Keratinocyte (primary cell): ENCODE measurements around the gene ABCA4. TPM values are rescaled to one million over a fixed set of nuclear protein-coding genes. Genes with fewer than 3 reads are reported as not detected.

Experiments
- DNase-seq: peaks from one replicate; pipeline ENCODE4 v3.0.0-alpha.2; 2011; ENCODE audit warnings: low read depth, missing footprints, low spot score
- FAIRE-seq: peaks from 2 replicates; lab custom pipeline; 2011; peaks lifted over from hg19 to GRCh38; lab: Jason Lieb, UNC
- H2AFZ ChIP-seq: 2 replicates; pipeline ENCODE4 v1.6.0; 2012; ENCODE audit warnings: low read length, control low read depth, inconsistent platforms; ENCODE audit not compliant: control insufficient read depth
- H3K27ac ChIP-seq: 2 replicates; pipeline ENCODE4 v1.5.1; 2011; ENCODE audit warnings: low read length; ENCODE audit not compliant: control insufficient read depth, insufficient read depth
- H3K27me3 ChIP-seq: 3 replicates; pipeline ENCODE4 v1.6.0; 2011; ENCODE audit warnings: low read length; ENCODE audit not compliant: control insufficient read depth, insufficient read depth; ENCODE audit errors: extremely low read depth
- H3K36me3 ChIP-seq, 2 experiments: 2 replicates in 1 of 2; 3 replicates in 1 of 2; pipeline ENCODE4 v1.5.1; 2011; ENCODE audit warnings: low read length in 2 of 2, mild to moderate bottlenecking in 1 of 2; ENCODE audit not compliant: control insufficient read depth in 2 of 2, insufficient read depth in 2 of 2; ENCODE audit errors: extremely low read depth in 1 of 2
- H3K4me1 ChIP-seq: 3 replicates; pipeline ENCODE4 v1.5.1; 2011; ENCODE audit warnings: low read length; ENCODE audit not compliant: control insufficient read depth, insufficient read depth; ENCODE audit errors: extremely low read depth
- H3K4me2 ChIP-seq: 3 replicates; pipeline ENCODE4 v1.6.0; 2011; ENCODE audit warnings: low read depth, low read length; ENCODE audit not compliant: control insufficient read depth, insufficient read depth; ENCODE audit errors: extremely low read depth
- H3K4me3 ChIP-seq, 3 experiments: fragments of 200-600 bp in 1 of 3; sonication (generic) in 1 of 3; 2 replicates in 2 of 3; 3 replicates in 1 of 3; pipeline ENCODE4 v1.5.1; 2011 to 2016; ENCODE audit warnings: low read length in 3 of 3, mild to moderate bottlenecking in 3 of 3, control low read depth in 2 of 3, inconsistent platforms in 1 of 3, low read depth in 1 of 3, mixed read lengths in 1 of 3, mixed run types in 1 of 3, moderate library complexity in 1 of 3; ENCODE audit not compliant: control insufficient read depth in 2 of 3, insufficient read depth in 2 of 3; ENCODE audit errors: extremely low read depth in 1 of 3
- H3K79me2 ChIP-seq: 2 replicates; pipeline ENCODE4 v1.6.0; 2012; ENCODE audit warnings: low read length; ENCODE audit not compliant: control insufficient read depth, insufficient read depth
- H3K9ac ChIP-seq: 3 replicates; pipeline ENCODE4 v1.6.0; 2011; ENCODE audit warnings: low read length; ENCODE audit not compliant: control insufficient read depth, insufficient read depth; ENCODE audit errors: extremely low read depth
- H3K9me1 ChIP-seq: 3 replicates; pipeline ENCODE4 v1.6.0; 2011; ENCODE audit warnings: low read length; ENCODE audit not compliant: control insufficient read depth, insufficient read depth; ENCODE audit errors: extremely low read depth
- H3K9me3 ChIP-seq: 2 replicates; pipeline ENCODE4 v1.5.1; 2012; ENCODE audit warnings: low read depth, low read length; ENCODE audit not compliant: control insufficient read depth
- H4K20me1 ChIP-seq: 3 replicates; pipeline ENCODE4 v1.6.0; 2011; ENCODE audit warnings: low read length; ENCODE audit not compliant: control insufficient read depth, insufficient read depth; ENCODE audit errors: extremely low read depth
- CTCF ChIP-seq, 3 experiments: IDR thresholded peaks in 1 of 3; conservative IDR thresholded peaks in 1 of 3; optimal IDR thresholded peaks in 1 of 3; 2 replicates in 2 of 3; 3 replicates in 1 of 3; pipeline versions ENCODE3 to v1.5.1; 2011; ENCODE audit warnings: low read length in 3 of 3, mild to moderate bottlenecking in 3 of 3, moderate library complexity in 2 of 3, control low read depth in 1 of 3, inconsistent platforms in 1 of 3; ENCODE audit not compliant: insufficient read depth in 2 of 3; ENCODE audit errors: extremely low read depth in 1 of 3
- EZH2 ChIP-seq: IDR thresholded peaks from one replicate; pipeline ENCODE4 v1.6.1; 2012; ENCODE audit warnings: inconsistent platforms, mild to moderate bottlenecking, low read length, moderate library complexity
- dilution Hi-C: fragments of 300-500 bp; cut with MboI; formaldehyde crosslinking; loops from one replicate; pipeline ENCODE4 v1.7.0; 2020; ENCODE audit warnings: low sequenced_read_pairs; ENCODE audit not compliant: extremely low pct_ligation_motif_present
- polyA plus RNA-seq, 5 experiments: library from polyadenylated mRNA; depleted of rRNA in 3 of 5; stranded (reverse) in 3 of 5; stranded (forward) in 1 of 5; unstranded in 1 of 5; fragments of >200 nt; gene quantifications; 1 replicate in 1 of 5; 2 replicates in 3 of 5; 3 replicates in 1 of 5; pipeline versions ENCODE4 v1.2.1 to v1.2.3, GENCODE V29; 2011 to 2012; ENCODE audit warnings: missing spikeins in 2 of 5, low read depth in 1 of 5, low replicate concordance in 1 of 5

ABCA4 gene
- polyA plus RNA-seq, 1 donor (not counting 4 experiments of a cell fraction or from before 2014, with no cell fraction given), result 0.04 TPM

- FAIRE-seq, result no peak
Measured at GRCh38 chr1:93972341-93972740, 148.6 kb downstream of the ABCA4 start.

DNA sequence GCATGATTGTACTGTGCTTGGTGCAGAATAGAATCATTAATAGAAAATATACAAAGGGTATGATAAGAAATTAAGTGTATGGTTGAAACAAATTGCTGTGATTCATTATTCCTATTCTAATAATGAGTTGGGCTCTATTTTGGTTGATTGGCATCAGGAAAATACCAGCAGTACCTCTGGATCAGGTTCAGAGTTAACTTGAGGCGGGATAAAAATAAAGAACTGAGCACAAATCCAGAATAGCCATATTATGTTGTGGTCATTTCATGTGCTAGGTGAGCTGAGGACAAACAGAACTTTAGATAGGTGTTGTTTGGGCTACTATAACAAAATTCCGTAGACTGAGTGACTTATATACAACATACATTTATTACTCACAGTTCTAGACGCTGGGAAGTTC, 151.1 kb downstream of the ABCA4 start:
- H3K9me3 ChIP-seq, result no peaks in the 10 kb centered on the region
- H4K20me1 ChIP-seq, result no peaks in the 10 kb centered on the region
- DNase-seq (no peak), FAIRE-seq (no peak)
- no peak overlapping the region for H3K9ac ChIP-seq
- H3K4me1 ChIP-seq, result peaks cover 31% of the 10 kb centered on the region
- no peak overlapping the region for H3K27ac ChIP-seq
- TF ChIP-seq CTCF (optimal IDR thresholded peaks at IDR 0.05 in 1 of 3, IDR thresholded peaks at IDR 0.05 in 1 of 3, conservative IDR thresholded peaks at IDR 0.05 in 1 of 3; ENCODE audit: extremely low read depth in 1 of 3, insufficient read depth in 2 of 3, low read length in 3 of 3) (no peak), EZH2 (no peak)
- no peak overlapping the region for H3K4me3 ChIP-seq
- H3K4me2 ChIP-seq, result no peak overlapping the region
- H2AFZ ChIP-seq, result no peak overlapping the region
- no peaks in the 10 kb centered on the region for H3K9me1 ChIP-seq
- no peaks in the 10 kb centered on the region for H3K36me3 ChIP-seq
- no peaks in the 10 kb centered on the region for H3K79me2 ChIP-seq
- no peaks in the 10 kb centered on the region for H3K27me3 ChIP-seq
- dilution Hi-C loops, result no loop called here

More at GRCh38 chr1:93972341-93972740, 148.6 kb downstream of the ABCA4 start:
- dilution Hi-C loops, result no loop called here
- Histone ChIP-seq H3K79me2 (no peaks in the 10 kb centered on the region), H2AFZ (peak overlapping the region; percentile 38), H3K4me1 (peaks cover 28% of the 10 kb centered on the region), H3K4me3 (no peak overlapping the region), H4K20me1 (no peaks in the 10 kb centered on the region), H3K9ac (no peak overlapping the region), H3K9me3 (no peaks in the 10 kb centered on the region), H3K27ac (no peak overlapping the region), H3K27me3 (no peaks in the 10 kb centered on the region), H3K9me1 (no peaks in the 10 kb centered on the region), H3K4me2 (no peak overlapping the region), H3K36me3 (no peaks in the 10 kb centered on the region)
- TF ChIP-seq CTCF (optimal IDR thresholded peaks at IDR 0.05 in 1 of 3, IDR thresholded peaks at IDR 0.05 in 1 of 3, conservative IDR thresholded peaks at IDR 0.05 in 1 of 3; ENCODE audit: extremely low read depth in 1 of 3, insufficient read depth in 2 of 3, low read length in 3 of 3) (no peak), EZH2 (no peak)
- no peak for DNase-seq
